Measurements from ENCODE around the gene CENPX.
"Not testable (repeated sequence)": the region's sequence is repeated elsewhere in the genome, so short reads cannot be mapped to it uniquely, and the experiment has no call there.

CENPX gene

GRCh38 chr17:82038796-82039409 is 16.2 kb upstream of the CENPX start:
- not testable (repeated sequence) for DNase-seq

- no peak for DNase-seq
Measured at GRCh38 chr17:82037889-82038195, 15.2 kb upstream of the CENPX start.

GRCh38 chr17:82037092-82037888 is 14.6 kb upstream of the CENPX start, which contains the start of gene DCXR:
Gene DCXR, minus strand, starts transcription at chr17:82037697. Its CDS starts 15 bp downstream, at chr17:82037682.
- peak; percentile 94 to 97 (median 95) for DNase-seq

GRCh38 chr17:82036634-82037091 is 14.0 kb upstream of the CENPX start:
- no peak for DNase-seq

- no peak for DNase-seq
Measured at GRCh38 chr17:82035956-82036633, 13.4 kb upstream of the CENPX start.

GRCh38 chr17:82035488-82035887 is 12.8 kb upstream of the CENPX start:
- DNase-seq = no peak

GRCh38 chr17:82034371-82035011 is 11.8 kb upstream of the CENPX start:
- DNase-seq = no peak

GRCh38 chr17:82033359-82034085 is 10.8 kb upstream of the CENPX start:
- no peak for DNase-seq

GRCh38 chr17:82031885-82032627 is 9.4 kb upstream of the CENPX start:
- peak; percentile 36 to 44 (median 37) for DNase-seq

GRCh38 chr17:82031303-82031884 is 8.7 kb upstream of the CENPX start, which contains the start of gene RAC3:
Gene RAC3, plus strand, starts transcription at chr17:82031678. Its CDS starts 84 bp downstream, at chr17:82031762.
- peak; percentile 42 to 84 (median 54) for DNase-seq

- peak; percentile 79 to 86 (median 83) for DNase-seq
Measured at GRCh38 chr17:82030470-82031302, 8.0 kb upstream of the CENPX start.

- peak in 1 of 3 experiments; percentile 51 for DNase-seq
Measured at GRCh38 chr17:82029990-82030469, 7.4 kb upstream of the CENPX start.

- DNase-seq = no peak
Measured at GRCh38 chr17:82029391-82029790, 6.7 kb upstream of the CENPX start.

GRCh38 chr17:82028966-82029365 is 6.3 kb upstream of the CENPX start:
- no peak for DNase-seq

- no peak for DNase-seq
Measured at GRCh38 chr17:82028246-82028645, 5.6 kb upstream of the CENPX start.

- no peak for DNase-seq
Measured at GRCh38 chr17:82025401-82026107, 2.9 kb upstream of the CENPX start.

GRCh38 chr17:82024859-82025258 is 2.2 kb upstream of the CENPX start:
- DNase-seq = no peak

- DNase-seq = peak in 2 of 3 experiments; percentile 29 to 86
Measured at GRCh38 chr17:82023447-82024241, 966 bp upstream of the CENPX start.

Data from NCI-H1417 (cell line).